ENCODE measurements around the gene SLC1A4. TPM values are rescaled to one million over a fixed set of nuclear protein-coding genes. Genes with fewer than 3 reads are reported as not detected.
A peak's percentile ranks its signal among the peaks of the same experiment; 100 is the strongest.

SLC1A4 gene
- total and polyA plus RNA-seq, 10 of the 15 experiments (the other 5 are each of a cell fraction or from before 2014, with no cell fraction given) = 10.8 to 43.2 (median 27.7) TPM

DNA sequence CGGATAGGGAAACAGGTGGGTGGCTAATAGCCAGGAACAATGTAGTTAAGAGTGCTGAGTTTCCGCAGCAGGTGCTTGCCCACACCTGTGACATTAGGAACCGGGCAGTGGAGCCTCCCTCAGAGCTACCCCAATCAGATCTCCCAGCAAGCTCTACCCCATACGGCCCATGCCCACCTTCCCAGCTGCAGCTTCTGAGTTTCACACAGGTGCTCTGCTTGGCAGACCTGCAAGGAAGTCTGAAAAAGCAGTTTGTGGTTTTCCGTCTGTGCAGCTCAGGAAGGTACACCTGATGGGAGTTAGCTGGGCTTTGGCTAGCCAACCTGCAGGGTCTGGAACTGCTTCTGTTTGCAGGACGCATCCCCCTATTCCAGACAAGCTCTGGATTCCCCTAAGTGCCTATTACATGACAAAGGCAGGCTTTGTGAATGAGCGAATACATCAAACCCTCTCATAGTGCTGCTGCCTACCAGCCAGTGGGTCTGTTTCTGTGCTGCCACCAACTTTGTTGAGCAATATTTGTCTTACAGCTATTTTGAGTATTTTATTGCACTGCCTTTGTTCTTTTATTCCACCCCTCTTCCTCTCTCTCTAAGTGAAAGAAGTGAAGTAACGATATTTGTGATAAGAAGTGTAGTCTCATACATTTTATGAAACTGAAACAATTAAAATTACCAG, 42.3 kb downstream of the SLC1A4 start (continued):
- TF ChIP-seq, protein P1, sequence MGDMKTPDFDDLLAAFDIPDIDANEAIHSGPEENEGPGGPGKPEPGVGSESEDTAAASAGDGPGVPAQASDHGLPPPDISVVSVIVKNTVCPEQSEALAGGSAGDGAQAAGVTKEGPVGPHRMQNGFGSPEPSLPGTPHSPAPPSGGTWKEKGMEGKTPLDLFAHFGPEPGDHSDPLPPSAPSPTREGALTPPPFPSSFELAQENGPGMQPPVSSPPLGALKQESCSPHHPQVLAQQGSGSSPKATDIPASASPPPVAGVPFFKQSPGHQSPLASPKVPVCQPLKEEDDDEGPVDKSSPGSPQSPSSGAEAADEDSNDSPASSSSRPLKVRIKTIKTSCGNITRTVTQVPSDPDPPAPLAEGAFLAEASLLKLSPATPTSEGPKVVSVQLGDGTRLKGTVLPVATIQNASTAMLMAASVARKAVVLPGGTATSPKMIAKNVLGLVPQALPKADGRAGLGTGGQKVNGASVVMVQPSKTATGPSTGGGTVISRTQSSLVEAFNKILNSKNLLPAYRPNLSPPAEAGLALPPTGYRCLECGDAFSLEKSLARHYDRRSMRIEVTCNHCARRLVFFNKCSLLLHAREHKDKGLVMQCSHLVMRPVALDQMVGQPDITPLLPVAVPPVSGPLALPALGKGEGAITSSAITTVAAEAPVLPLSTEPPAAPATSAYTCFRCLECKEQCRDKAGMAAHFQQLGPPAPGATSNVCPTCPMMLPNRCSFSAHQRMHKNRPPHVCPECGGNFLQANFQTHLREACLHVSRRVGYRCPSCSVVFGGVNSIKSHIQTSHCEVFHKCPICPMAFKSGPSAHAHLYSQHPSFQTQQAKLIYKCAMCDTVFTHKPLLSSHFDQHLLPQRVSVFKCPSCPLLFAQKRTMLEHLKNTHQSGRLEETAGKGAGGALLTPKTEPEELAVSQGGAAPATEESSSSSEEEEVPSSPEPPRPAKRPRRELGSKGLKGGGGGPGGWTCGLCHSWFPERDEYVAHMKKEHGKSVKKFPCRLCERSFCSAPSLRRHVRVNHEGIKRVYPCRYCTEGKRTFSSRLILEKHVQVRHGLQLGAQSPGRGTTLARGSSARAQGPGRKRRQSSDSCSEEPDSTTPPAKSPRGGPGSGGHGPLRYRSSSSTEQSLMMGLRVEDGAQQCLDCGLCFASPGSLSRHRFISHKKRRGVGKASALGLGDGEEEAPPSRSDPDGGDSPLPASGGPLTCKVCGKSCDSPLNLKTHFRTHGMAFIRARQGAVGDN (IDR thresholded peaks at IDR 0.05) = no peak
- TF ChIP-seq RUNX3 (IDR thresholded peaks at IDR 0.05; ENCODE audit: low read length) (peak; percentile 77), YY1 (IDR thresholded peaks at IDR 0.05; ENCODE audit: low read depth, low read length) (no peak), GABPA (IDR thresholded peaks at IDR 0.05; ENCODE audit: low read depth) (no peak), SMARCA5 (IDR thresholded peaks at IDR 0.05) (no peak), HDGF (IDR thresholded peaks at IDR 0.05) (no peak), MXI1 (IDR thresholded peaks at IDR 0.05; ENCODE audit: low read depth, low read length) (no peak), SRF (IDR thresholded peaks at IDR 0.05; ENCODE audit: low read depth in 2 of 2, low read length in 2 of 2) (no peak), ESRRA (IDR thresholded peaks at IDR 0.05; ENCODE audit: low read length) (no peak), STAT1 (conservative IDR thresholded peaks at IDR 0.05) (no peak), JUND (IDR thresholded peaks at IDR 0.05; ENCODE audit: low read depth, low read length) (no peak), KLF5 (IDR thresholded peaks at IDR 0.05; ENCODE audit: partially characterized antibody) (no peak)
- TF ChIP-seq, protein P2, sequence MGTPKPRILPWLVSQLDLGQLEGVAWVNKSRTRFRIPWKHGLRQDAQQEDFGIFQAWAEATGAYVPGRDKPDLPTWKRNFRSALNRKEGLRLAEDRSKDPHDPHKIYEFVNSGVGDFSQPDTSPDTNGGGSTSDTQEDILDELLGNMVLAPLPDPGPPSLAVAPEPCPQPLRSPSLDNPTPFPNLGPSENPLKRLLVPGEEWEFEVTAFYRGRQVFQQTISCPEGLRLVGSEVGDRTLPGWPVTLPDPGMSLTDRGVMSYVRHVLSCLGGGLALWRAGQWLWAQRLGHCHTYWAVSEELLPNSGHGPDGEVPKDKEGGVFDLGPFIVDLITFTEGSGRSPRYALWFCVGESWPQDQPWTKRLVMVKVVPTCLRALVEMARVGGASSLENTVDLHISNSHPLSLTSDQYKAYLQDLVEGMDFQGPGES (IDR thresholded peaks at IDR 0.05) = no peak

Data from GM12878 (cell line).